ENCODE data around the gene AFAP1L2. TPM values are rescaled to one million over a fixed set of nuclear protein-coding genes. Genes with fewer than 3 reads are reported as not detected.

AFAP1L2 gene
- total RNA-seq, 6 experiments from 2014 or later: 0.07 to 0.09 TPM; not detected in 4

DNA sequence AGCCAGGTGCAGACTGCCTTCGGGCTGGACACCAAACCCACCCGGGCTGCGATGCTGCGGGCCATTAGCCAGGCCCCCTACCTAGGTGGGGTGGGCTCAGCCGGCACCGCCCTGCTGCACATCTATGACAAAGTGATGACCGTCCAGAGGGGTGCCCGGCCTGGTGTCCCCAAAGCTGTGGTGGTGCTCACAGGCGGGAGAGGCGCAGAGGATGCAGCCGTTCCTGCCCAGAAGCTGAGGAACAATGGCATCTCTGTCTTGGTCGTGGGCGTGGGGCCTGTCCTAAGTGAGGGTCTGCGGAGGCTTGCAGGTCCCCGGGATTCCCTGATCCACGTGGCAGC, 115.2 kb downstream of the AFAP1L2 start:
- DNase-seq: no peak
- no peak overlapping the region for H3K4me3 Mint-ChIP-seq
- TF ChIP-seq, protein P1, sequence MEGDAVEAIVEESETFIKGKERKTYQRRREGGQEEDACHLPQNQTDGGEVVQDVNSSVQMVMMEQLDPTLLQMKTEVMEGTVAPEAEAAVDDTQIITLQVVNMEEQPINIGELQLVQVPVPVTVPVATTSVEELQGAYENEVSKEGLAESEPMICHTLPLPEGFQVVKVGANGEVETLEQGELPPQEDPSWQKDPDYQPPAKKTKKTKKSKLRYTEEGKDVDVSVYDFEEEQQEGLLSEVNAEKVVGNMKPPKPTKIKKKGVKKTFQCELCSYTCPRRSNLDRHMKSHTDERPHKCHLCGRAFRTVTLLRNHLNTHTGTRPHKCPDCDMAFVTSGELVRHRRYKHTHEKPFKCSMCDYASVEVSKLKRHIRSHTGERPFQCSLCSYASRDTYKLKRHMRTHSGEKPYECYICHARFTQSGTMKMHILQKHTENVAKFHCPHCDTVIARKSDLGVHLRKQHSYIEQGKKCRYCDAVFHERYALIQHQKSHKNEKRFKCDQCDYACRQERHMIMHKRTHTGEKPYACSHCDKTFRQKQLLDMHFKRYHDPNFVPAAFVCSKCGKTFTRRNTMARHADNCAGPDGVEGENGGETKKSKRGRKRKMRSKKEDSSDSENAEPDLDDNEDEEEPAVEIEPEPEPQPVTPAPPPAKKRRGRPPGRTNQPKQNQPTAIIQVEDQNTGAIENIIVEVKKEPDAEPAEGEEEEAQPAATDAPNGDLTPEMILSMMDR (IDR thresholded peaks at IDR 0.05): no peak
- H3K27me3 Mint-ChIP-seq (ENCODE audit: insufficient read depth): peaks cover 25% of the 10 kb centered on the region
- H3K27ac Mint-ChIP-seq: no peak overlapping the region
- H3K4me1 Mint-ChIP-seq (ENCODE audit: low read depth): no peaks in the 10 kb centered on the region
- no peaks in the 10 kb centered on the region for H3K9me3 Mint-ChIP-seq
- H3K36me3 Mint-ChIP-seq (ENCODE audit: low read depth): no peaks in the 10 kb centered on the region

DNA sequence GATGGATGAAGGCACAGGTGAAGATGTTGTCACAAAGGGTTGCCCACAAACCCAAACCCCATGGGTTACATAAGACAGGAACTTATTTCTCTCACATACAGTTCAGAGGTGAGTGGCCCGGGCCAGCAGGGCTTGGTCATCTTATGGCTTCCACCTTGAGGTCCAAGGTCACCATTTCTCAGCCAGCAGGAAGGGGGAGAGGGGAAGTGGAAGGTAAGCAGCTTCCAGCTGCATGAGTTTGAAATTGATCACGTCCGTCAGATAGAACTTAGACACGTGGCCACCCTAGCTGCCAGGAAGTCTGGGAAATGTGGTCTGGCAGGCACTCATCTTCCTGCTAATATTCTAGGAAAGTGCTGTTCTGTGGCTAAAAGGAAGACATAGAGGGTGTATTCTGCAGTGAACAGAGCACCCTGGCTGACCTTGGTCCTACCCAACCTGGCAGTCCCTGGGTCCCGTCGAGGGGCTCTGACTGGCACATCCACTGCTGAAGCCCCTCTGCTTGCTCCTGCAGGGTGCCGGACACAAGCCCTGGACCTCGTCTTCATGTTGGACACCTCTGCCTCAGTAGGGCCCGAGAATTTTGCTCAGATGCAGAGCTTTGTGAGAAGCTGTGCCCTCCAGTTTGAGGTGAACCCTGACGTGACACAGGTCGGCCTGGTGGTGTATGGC, 115.7 kb downstream of the AFAP1L2 start:
- TF ChIP-seq, protein P1 (IDR thresholded peaks at IDR 0.05): no peak
- no peak for DNase-seq
- Mint-ChIP-seq H3K36me3 (ENCODE audit: low read depth) (no peaks in the 10 kb centered on the region), H3K4me3 (no peak overlapping the region), H3K4me1 (ENCODE audit: low read depth) (no peaks in the 10 kb centered on the region), H3K27me3 (ENCODE audit: insufficient read depth) (peaks cover 25% of the 10 kb centered on the region), H3K27ac (no peak overlapping the region), H3K9me3 (no peaks in the 10 kb centered on the region)

DNA sequence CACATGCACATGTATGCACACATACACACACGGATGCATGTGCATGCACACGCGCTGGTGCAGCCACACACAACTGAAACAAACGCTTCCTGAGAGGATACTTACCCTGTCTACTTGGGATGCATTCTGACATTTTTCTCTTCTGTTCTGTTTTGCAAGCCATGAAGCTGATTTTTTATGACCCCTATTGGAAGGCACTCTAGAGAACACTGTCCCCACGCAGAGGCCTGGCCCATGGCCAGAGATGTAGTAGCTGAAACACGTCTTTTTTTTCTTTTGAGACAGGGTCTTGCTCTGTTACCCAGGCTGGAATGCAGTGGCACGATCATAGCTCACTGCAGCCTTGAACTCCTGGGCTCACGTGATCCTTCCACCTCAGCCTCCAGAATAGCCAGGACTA, 117.4 kb downstream of the AFAP1L2 start:
- Mint-ChIP-seq H3K4me3 (no peak overlapping the region), H3K9me3 (no peaks in the 10 kb centered on the region), H3K36me3 (ENCODE audit: low read depth) (no peaks in the 10 kb centered on the region), H3K4me1 (ENCODE audit: low read depth) (no peaks in the 10 kb centered on the region), H3K27me3 (ENCODE audit: insufficient read depth) (peaks cover 34% of the 10 kb centered on the region), H3K27ac (no peak overlapping the region)
- TF ChIP-seq, protein P1 (IDR thresholded peaks at IDR 0.05): no peak
- no peak for DNase-seq

DNA sequence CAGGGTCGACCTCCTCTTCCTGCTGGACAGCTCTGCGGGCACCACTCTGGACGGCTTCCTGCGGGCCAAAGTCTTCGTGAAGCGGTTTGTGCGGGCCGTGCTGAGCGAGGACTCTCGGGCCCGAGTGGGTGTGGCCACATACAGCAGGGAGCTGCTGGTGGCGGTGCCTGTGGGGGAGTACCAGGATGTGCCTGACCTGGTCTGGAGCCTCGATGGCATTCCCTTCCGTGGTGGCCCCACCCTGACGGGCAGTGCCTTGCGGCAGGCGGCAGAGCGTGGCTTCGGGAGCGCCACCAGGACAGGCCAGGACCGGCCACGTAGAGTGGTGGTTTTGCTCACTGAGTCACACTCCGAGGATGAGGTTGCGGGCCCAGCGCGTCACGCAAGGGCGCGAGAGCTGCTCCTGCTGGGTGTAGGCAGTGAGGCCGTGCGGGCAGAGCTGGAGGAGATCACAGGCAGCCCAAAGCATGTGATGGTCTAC, 118.3 kb downstream of the AFAP1L2 start:
- Mint-ChIP-seq H3K27ac (no peak overlapping the region), H3K4me1 (ENCODE audit: low read depth) (no peaks in the 10 kb centered on the region), H3K27me3 (ENCODE audit: insufficient read depth) (peaks cover 34% of the 10 kb centered on the region), H3K4me3 (no peak overlapping the region), H3K9me3 (no peaks in the 10 kb centered on the region), H3K36me3 (ENCODE audit: low read depth) (no peaks in the 10 kb centered on the region)
- no peak for DNase-seq
- TF ChIP-seq, protein P1 (IDR thresholded peaks at IDR 0.05): no peak

DNA sequence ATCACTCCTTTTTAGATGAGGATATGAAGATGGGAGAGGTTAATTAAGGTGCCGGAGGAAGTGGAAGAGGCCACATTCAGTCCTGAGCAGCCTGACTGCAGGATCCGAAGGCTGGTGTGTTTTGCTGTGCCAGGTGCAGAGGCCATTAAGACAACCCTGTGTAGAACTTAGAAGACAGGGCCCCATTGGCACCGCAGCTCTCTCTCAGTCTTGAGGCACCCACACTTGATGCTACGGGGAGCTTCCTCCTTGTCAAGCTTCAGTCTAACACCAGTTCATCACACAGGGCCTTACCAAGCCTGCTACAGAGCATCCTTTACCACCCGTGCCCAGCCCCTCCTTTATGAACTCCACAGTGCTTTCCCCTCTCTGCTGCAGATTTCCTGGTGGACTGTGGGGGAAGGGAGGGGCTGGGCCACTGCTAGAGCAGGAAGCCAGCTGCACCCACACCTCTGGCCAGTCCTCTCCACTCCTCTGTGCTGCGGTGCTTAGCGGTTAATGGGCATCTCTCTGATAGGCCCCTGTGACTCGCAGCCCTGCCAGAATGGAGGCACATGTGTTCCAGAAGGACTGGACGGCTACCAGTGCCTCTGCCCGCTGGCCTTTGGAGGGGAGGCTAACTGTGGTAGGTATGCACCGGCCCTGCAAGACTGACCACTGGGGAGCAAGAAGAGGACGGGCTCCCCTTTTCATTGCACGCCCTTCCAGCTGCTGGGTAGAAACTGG, 119.8 kb downstream of the AFAP1L2 start:
- TF ChIP-seq, protein P1 (IDR thresholded peaks at IDR 0.05): no peak
- no peak for DNase-seq
- no peak overlapping the region for H3K4me3 Mint-ChIP-seq
- no peaks in the 10 kb centered on the region for H3K36me3 Mint-ChIP-seq (ENCODE audit: low read depth)
- H3K9me3 Mint-ChIP-seq: no peaks in the 10 kb centered on the region
- peaks cover 34% of the 10 kb centered on the region for H3K27me3 Mint-ChIP-seq (ENCODE audit: insufficient read depth)
- no peak overlapping the region for H3K27ac Mint-ChIP-seq
- H3K4me1 Mint-ChIP-seq (ENCODE audit: low read depth): no peaks in the 10 kb centered on the region

Data from HFFc6 (cell line).